Measurements from ENCODE around the gene TLE5.
"Not testable (repeated sequence)": the region's sequence is repeated elsewhere in the genome, so short reads cannot be mapped to it uniquely, and the experiment has no call there.

Gene TLE5

DNA sequence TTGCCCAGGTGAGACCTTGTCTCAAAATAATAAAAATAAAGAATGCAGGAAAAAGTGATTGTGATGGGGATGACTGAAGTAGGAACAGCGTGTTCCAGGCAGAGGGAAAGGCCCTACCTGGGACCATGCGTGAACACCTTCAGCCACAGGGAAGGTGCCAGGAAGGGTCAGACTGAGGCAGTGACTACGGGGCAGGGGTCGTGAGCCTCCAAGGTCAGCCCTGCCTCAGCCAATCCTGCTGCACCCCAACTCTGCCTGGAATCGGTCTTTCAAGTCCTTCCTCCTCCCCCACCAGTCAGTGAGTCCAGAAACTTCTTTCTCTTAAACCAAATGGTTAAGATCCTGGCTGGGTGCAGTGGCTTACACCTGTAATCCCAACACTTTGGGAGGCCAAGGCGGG is 17.1 kb downstream of the TLE5 start:
- no peak for DNase-seq (ENCODE audit: low read depth in 2 of 2)

DNA sequence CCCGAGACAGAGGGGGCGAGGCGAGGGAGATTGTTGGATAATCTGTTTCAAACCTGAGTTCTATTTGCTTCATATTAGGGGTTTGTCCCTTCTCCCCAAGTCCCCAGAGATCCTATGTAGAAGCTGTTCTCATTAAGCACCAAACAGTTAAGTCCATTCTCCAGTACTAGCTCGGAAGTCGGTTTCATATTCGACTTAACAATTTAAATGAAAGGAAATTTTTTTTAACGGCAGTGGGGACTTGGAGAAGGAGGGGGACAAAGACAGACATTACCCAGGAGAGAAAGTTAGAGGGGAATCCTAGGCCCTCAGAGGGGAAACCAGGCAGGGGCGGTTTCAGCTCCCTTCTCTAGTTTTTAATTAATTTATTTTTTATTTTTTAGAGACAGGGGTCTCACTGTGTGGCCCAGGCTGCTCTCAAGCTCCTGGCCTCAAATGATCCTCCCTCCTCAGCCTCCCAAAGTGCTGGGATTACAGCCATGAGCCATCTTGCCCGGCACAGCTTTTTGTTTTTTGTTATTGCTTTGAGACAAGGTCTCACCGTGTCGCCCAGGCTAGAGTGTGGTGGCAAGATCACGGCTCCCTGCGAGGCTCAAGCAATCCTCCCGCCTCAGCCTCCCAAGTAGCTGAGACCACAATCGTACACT is 19.6 kb downstream of the TLE5 start:
- no peak for DNase-seq (ENCODE audit: low read depth in 2 of 2)

GRCh38 chr19:3041761-3042620 is 20.3 kb downstream of the TLE5 start:
- DNase-seq (ENCODE audit: low read depth in 2 of 2): no peak

- no peak for DNase-seq (ENCODE audit: low read depth in 2 of 2)
Measured at GRCh38 chr19:3041327-3041726, 21.0 kb downstream of the TLE5 start.

DNA sequence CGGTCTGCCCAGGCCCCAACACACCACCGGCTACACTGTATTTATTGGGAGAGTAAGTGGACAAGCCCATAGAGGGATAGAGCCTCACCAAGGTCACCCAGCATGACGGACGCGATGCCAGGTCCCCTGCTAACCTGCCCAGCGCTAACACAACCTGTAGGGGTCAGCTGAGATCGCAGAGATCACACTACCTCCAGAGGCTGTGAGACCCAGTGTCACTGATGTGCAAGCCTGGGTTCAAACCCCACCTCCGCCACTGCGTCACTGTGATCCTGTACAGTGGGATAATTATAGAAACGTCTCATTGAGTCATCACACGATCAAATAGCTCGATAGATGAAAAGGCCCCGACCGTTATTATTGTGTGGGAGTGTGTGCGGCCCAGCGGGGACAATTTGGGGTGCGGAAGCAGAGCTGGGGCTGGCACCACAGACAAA is 22.6 kb downstream of the TLE5 start:
- no peak for DNase-seq (ENCODE audit: low read depth in 2 of 2)

DNA sequence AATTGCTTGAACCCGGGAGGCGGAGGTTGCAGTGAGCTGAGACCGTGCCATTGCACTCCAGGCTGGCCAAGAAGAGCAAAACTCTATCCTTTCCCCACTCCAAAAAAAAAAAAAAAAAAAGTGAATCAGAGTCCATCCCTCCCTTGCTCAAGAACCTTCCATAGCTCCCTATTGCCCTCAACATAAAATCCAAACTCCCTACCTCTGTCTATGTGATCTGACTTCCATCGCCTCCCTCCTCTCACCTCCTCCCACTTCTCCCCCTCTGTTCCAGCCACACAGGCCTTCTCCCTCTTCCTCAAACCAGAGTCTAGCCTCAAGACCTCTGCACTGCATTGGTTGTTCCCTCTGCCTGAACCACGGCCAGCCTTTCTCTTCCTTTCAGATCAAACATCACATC is 23.2 kb downstream of the TLE5 start:
- DNase-seq (ENCODE audit: low read depth in 2 of 2): no peak

DNA sequence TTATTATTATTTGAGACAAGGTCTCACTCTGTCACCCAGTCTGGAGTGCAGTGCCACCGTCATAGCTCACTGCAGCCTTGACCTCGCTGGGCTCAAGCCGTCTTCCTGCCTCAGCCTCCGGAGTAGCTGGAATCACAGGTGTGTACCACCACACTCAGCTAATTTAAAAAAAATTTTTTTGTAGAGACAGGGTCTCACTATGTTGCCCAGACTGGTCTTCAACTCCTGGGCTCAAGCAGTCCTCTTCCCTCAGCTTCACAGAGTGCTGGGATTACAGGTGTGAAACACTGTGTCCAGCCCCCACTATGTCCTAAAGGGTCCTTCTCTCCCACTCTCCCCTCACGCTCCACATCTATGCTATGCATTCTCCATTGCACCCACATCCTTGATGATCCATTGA is 24.1 kb downstream of the TLE5 start:
- DNase-seq (ENCODE audit: low read depth in 2 of 2): no peak

GRCh38 chr19:3036977-3037544 is 25.2 kb downstream of the TLE5 start:
- not testable (repeated sequence) for DNase-seq (ENCODE audit: low read depth in 2 of 2)

GRCh38 chr19:3036119-3036976 is 25.9 kb downstream of the TLE5 start:
- DNase-seq (ENCODE audit: low read depth in 2 of 2): peak; percentile 73 to 83

DNA sequence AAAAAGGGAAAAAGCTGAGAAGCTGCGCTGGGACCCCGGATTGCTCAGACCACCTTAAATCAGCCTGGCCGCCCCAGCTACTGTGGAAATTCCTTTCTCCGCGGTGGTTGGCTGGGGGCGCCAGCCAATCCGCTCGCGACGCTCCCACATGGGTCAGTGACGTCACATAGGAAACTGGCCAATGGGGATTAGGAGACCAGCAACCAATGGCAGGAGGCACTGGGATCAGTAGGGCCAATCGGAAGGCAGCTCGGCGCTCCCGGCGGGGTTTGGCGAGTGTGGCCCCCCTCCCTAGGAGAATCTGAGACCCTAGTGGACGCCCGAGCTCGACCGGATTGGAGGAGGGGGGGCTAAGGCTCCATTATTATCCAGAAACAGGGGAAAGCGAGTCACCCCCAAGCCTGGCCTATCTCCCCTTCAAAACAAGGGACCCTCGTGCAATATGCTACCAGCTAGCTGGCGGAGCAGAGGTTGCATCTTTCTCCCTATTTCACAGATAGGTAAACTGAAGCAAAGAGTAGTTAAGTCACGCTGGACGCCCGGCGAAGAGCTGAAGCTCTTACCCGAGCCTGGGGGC is 26.7 kb downstream of the TLE5 start:
- peak; percentile 87 to 94 for DNase-seq (ENCODE audit: low read depth in 2 of 2)

GRCh38 chr19:3034656-3035541 is 27.4 kb downstream of the TLE5 start:
- peak; percentile 41 to 42 for DNase-seq (ENCODE audit: low read depth in 2 of 2)

DNA sequence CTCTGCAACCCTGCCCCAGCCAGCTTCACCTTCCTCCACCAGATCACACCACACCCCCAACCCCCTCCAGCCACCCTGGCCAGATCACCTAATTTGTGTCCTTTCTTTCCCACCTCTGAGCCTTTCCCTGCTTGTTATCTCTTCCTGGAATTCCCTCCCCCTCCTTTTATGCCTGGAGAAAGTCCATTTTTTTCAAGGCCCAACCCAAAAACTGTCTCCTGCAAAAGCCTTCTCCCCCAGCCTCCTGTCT is 28.0 kb downstream of the TLE5 start:
- DNase-seq (ENCODE audit: low read depth in 2 of 2): no peak

GRCh38 chr19:3033595-3034405 is 28.5 kb downstream of the TLE5 start:
- DNase-seq (ENCODE audit: low read depth in 2 of 2): no peak

DNA sequence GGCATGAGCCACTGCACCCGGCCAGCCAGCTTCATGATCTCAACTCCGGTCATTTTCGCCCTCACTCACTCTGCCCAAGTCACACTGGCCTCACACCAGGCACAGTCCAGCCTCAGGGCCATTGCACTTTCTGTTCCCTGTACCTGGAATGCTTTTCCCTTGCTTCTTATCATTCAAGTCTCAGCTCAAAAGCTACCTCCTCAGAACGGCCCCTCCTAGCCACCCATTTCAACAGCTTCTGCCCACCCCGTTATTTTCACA is 30.8 kb downstream of the TLE5 start:
- DNase-seq (ENCODE audit: low read depth in 2 of 2): no peak

DNA sequence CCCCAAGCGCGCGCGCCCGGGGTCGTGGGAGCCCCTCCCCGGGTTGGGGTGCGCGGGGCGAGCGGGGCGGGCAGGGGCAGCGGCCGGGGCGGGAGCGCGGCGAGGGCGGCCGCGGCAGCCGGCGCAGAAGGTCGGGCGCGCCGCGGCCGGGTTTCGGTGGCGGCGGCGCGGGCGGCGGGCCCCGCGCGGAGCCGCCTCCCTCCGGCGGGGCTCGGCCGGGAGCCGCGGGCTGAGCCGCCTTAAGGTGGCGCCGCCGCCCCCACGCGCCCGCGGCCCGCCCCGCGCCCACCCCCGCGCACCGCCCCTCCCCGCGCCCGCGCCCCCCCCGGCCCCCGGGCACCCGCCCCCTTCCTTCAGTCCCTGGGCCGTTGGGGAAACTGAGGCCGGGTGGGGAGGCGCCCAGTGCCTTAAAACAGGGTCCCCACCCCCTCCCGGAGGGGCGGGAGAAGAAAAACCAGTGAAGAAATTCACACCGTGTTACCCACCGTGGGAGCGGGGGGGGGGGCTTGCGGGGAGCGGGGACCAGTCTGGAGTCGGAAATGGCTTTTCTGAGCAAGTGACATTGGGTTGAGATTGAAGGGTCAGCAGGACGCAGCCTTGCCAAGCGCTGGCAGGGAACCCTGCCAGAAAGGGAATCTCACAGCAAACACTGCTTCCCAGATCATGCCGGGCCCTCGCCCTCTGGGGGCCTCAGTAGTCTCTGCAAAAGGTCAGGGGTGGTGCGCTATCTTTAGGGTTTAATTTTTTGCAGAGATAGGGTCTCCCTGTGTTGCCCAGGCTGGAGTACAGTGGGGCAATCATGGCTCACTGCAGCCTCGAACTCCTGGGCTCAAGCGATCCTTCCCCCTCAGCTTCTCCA is 33.0 kb downstream of the TLE5 start, which contains the start of gene TLE2:
TSS of gene TLE2 (minus strand) at position 216 of the 859 bp plus-strand sequence. CDS start 376 bp downstream, outside the sequence.
- DNase-seq (ENCODE audit: low read depth in 2 of 2): no peak

DNA sequence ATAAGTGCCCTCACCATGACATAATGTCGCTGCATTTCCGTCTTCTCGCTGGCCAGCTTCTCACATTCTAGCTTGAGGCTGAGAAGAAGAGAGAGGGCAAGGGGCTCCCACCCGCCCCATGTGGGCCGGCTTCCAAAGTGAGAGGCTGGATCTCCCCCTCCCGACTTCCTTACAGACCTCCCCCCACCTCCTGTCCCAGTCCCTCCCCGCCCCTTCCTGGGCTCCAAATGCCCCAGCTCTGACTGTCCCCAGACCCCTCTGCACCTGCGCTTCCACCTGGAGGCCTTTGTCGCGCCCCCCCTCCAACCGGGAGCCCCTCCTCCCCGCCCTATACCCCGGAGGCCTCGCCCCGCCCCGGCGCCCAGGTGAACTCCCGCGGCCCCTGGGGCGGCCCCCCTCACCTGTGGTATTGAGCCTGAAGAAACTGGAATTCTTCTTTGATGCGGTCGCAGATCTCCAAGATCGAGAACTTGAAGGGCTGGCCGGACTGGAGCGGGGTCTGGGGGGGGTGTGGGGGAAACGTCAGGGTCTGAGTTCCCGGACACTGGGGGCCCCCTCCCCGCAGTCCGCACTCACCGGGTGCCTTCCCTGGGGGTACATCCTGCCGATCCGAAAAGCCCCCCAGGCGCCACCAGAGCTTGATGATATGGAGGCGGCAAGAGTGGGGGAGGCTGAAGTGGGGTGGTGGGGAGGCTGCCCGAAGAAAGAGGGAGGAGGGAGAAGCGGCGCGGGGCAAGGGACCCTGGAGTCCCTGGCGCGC is 33.8 kb downstream of the TLE5 start:
- no peak for DNase-seq (ENCODE audit: low read depth in 2 of 2)

GRCh38 chr19:3027981-3028304 is 34.4 kb downstream of the TLE5 start:
- no peak for DNase-seq (ENCODE audit: low read depth in 2 of 2)

DNA sequence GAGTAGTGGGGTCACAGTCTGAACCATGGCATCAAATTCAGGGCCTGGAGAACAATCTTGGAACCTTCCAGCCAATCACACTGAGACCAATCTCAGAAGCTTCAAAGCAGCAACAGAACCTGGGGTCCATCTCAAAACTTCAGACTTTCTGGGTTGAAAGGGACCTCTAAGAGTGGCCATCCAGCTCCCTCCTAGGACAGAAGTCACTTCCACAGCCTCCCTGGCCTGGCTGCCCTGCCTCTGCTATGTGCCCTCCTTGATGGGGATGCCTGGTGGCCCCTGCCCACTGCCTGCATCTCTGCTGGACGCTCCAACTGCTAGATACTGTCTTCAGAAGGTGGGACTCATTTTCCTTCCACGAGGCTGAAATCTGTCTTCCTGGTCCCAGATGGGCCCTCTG is 35.0 kb downstream of the TLE5 start:
- no peak for DNase-seq (ENCODE audit: low read depth in 2 of 2)

GRCh38 chr19:3026768-3027167 is 35.5 kb downstream of the TLE5 start:
- no peak for DNase-seq (ENCODE audit: low read depth in 2 of 2)
